Inflammatory macrophage treated with lipopolysaccharide for 4 hours (primary cell): ENCODE data around the gene SGSH.

Experiments
- DNase-seq: peaks from one replicate; pipeline ENCODE4 v3.0.0-alpha.2; 2020

Gene SGSH

GRCh38 chr17:80182118-80182844 lies 37.9 kb downstream of the SGSH start:
- DNase-seq = no peak

- DNase-seq = no peak
Measured at GRCh38 chr17:80181431-80181830, 38.7 kb downstream of the SGSH start.

- no peak for DNase-seq
Measured at GRCh38 chr17:80180192-80180591, 39.9 kb downstream of the SGSH start.

- no peak for DNase-seq
Measured at GRCh38 chr17:80177986-80178595, 42.0 kb downstream of the SGSH start.

- no peak for DNase-seq
Measured at GRCh38 chr17:80176757-80177156, 43.4 kb downstream of the SGSH start.

- no peak for DNase-seq
Measured at GRCh38 chr17:80173916-80174315, 46.2 kb downstream of the SGSH start.

GRCh38 chr17:80173126-80173525 lies 47.0 kb downstream of the SGSH start:
- DNase-seq = no peak

GRCh38 chr17:80171681-80172080 lies 48.5 kb downstream of the SGSH start:
- no peak for DNase-seq

GRCh38 chr17:80169784-80170500 lies 50.2 kb downstream of the SGSH start, which contains the start of gene CARD14:
Gene CARD14, plus strand, starts transcription at chr17:80170030. Its CDS starts 11,409 bp downstream, at chr17:80181439.
- DNase-seq = no peak

- DNase-seq = no peak
Measured at GRCh38 chr17:80169107-80169506, 51.0 kb downstream of the SGSH start.

GRCh38 chr17:80168371-80168770 lies 51.8 kb downstream of the SGSH start:
- no peak for DNase-seq

- no peak for DNase-seq
Measured at GRCh38 chr17:80166446-80166845, 53.7 kb downstream of the SGSH start.

GRCh38 chr17:80164185-80164584 lies 55.9 kb downstream of the SGSH start:
- DNase-seq = no peak

- no peak for DNase-seq
Measured at GRCh38 chr17:80163336-80163735, 56.8 kb downstream of the SGSH start.

GRCh38 chr17:80160536-80160935 lies 59.6 kb downstream of the SGSH start:
- DNase-seq = no peak
